CD4-positive, alpha-beta T cell treated with Interleukin-2 at 100 ng/mL for 4 hours (primary cell): Measurements from ENCODE around the gene CTXN3.

Source experiments
- DNase-seq: peaks from one replicate; pipeline ENCODE4 v3.0.0-alpha.2; 2020; ENCODE audit warnings: low spot score

CTXN3 gene

GRCh38 chr5:127699416-127699815, 50.5 kb downstream of the CTXN3 start:
- DNase-seq, result no peak

GRCh38 chr5:127700237-127700766, 51.4 kb downstream of the CTXN3 start:
- no peak for DNase-seq

GRCh38 chr5:127702434-127702833, 53.6 kb downstream of the CTXN3 start:
- DNase-seq, result no peak

- DNase-seq, result no peak
These were observed 54.2 kb downstream of the CTXN3 start, which contains the start of gene CCDC192 for GRCh38 chr5:127702926-127703561. TSS of gene CCDC192 (plus strand) at chr5:127703391. CDS start at chr5:127703446, 55 bp downstream.

GRCh38 chr5:127705120-127705892, 56.4 kb downstream of the CTXN3 start:
- no peak for DNase-seq

GRCh38 chr5:127706691-127707090, 57.8 kb downstream of the CTXN3 start:
- no peak for DNase-seq

- DNase-seq, result no peak
These were observed 58.3 kb downstream of the CTXN3 start for GRCh38 chr5:127707209-127707608.
